Right lobe of liver (tissue), 6 donors: Measurements from ENCODE around the gene KDM4C. TPM values are rescaled to one million over a fixed set of nuclear protein-coding genes. Genes with fewer than 3 reads are reported as not detected.

Experiments
- ATAC-seq, 4 donors: fragments of 200-7000 bp; cut with Tn5 transposase; one replicate each; pipeline ENCODE4 v1.9.1; 2020; ENCODE audit warnings: mild to moderate bottlenecking in 4 of 4, moderate library complexity in 4 of 4
- DNase-seq, 3 donors: peaks; one replicate each; pipeline ENCODE4 v3.0.0-alpha.2; 2020
- H3K27ac ChIP-seq, 3 donors: fragments of 200-600 bp; one replicate each; pipeline ENCODE4 v1.8.0; 2022
- H3K27me3 ChIP-seq, 2 donors: fragments of 200-600 bp; one replicate each; pipeline ENCODE4 v1.8.0; 2022
- H3K36me3 ChIP-seq, 4 donors: fragments of 200-600 bp; sonication (generic) in 1 of 4; one replicate each; pipeline versions ENCODE4 v1.5.1 to v1.8.0; 2017 to 2022; ENCODE audit warnings: control low read depth in 1 of 4
- H3K4me1 ChIP-seq, 4 donors: fragments of 200-600 bp; sonication (generic) in 1 of 4; one replicate each; pipeline versions ENCODE4 v1.5.1 to v1.8.0; 2017 to 2022; ENCODE audit warnings: control low read depth in 1 of 4
- H3K4me3 ChIP-seq, 3 donors: fragments of 200-600 bp; one replicate each; pipeline ENCODE4 v1.8.0; 2022
- H3K9me3 ChIP-seq, 4 donors: fragments of 200-600 bp; sonication (generic) in 1 of 4; one replicate each; pipeline versions ENCODE4 v1.5.1 to v1.8.0; 2017 to 2022; ENCODE audit warnings: control low read depth in 1 of 4
- POLR2A ChIP-seq: fragments of 450-650 bp; IDR thresholded peaks from one replicate; pipeline ENCODE4 v1.6.1; 2017; ENCODE audit warnings: antibody characterized with exemption, mild to moderate bottlenecking
- WGBS: methylation state at CpG from one replicate; pipeline ENCODE4 v1.1.6; 2018; ENCODE audit warnings: low coverage, low lambda C conversion rate; ENCODE audit not compliant: insufficient coverage; ENCODE audit errors: missing lambda C conversion rate; 5-methylcytosine and 5-hydroxymethylcytosine counted together
- intact Hi-C, 2 donors: fragments of 100-400 bp; cut with DNase I; formaldehyde crosslinking; loops; one replicate each; pipeline versions ENCODE4 v1.11.2 to v1.14.1; 2022
- total RNA-seq, 6 experiments: library from RNA; depleted of rRNA in 2 of 6; stranded (reverse); fragments of >200 nt in 2 of 6; fragmentation: NEBNext Ultra II Directional in 3 of 6; extraction: Animal tissue kit (Norgen Biotek cat#: 25700) in 3 of 6; gene quantifications; one replicate each; pipeline versions ENCODE4 v1.1.0 to v1.2.4, GENCODE V29; 2016 to 2023
- TF ChIP-seq, protein P1 (sequence below), 4 donors: fragments of 200-600 bp in 3 of 4; fragments of 450-650 bp in 1 of 4; IDR thresholded peaks; one replicate each; pipeline versions ENCODE4 v1.5.1 to v1.8.0; 2016 to 2022; ENCODE audit warnings: antibody characterized with exemption in 4 of 4, mild to moderate bottlenecking in 2 of 4
- donor health status: DM: no; HTN: yes; CAD: no.
- donor health status: DM: no; HTN: no; CAD: no.
- donor health status: DM: no; HTN: no; CAD: no.
- donor health status: DM: no; HTN: yes; CAD: no.
- donor health status: DM: no; HTN: yes; CAD: no.

The KDM4C gene
- total RNA-seq, 6 experiments from 2014 or later: 14.1 to 20.9 (median 15.3) TPM

DNA sequence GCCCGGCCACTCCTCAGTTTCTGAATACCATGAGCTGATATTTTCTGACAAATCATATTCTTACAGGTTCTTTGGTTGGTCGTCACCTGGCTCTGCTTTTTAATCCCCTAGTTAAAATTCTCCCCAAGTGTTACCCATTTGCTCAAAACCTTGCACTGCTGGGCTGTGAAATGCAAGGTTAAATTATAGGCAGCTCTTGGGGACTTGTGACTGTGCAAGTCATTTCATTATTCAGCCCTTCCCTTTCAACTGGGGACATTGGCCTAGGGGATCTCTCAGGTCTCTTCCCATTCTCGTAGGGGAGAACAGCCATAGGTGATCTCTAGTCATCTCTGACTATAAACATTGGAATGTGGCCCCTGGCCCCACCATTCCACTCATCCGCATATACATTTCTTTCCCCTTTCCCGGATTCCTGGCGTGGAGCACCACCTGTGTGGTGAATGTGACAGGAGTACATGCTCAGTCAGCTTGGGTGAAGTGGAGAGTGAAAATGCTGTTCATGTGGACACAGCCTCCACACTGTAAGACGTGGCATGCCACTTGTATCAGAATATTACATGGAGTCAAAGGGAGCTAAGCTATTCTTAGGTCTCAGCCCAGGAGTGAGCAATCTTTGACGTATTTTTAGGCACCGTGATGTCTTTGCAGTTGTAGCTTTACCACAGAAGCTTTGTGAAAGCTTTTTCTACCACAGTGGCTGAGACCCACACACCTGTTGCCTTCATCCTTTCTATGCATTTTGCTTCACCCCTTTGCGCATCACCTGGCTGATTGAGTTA, 386.7 kb downstream of the KDM4C start:
- intact Hi-C loops: no loop called here
- no peak for TF ChIP-seq POLR2A
- TF ChIP-seq, protein P1, sequence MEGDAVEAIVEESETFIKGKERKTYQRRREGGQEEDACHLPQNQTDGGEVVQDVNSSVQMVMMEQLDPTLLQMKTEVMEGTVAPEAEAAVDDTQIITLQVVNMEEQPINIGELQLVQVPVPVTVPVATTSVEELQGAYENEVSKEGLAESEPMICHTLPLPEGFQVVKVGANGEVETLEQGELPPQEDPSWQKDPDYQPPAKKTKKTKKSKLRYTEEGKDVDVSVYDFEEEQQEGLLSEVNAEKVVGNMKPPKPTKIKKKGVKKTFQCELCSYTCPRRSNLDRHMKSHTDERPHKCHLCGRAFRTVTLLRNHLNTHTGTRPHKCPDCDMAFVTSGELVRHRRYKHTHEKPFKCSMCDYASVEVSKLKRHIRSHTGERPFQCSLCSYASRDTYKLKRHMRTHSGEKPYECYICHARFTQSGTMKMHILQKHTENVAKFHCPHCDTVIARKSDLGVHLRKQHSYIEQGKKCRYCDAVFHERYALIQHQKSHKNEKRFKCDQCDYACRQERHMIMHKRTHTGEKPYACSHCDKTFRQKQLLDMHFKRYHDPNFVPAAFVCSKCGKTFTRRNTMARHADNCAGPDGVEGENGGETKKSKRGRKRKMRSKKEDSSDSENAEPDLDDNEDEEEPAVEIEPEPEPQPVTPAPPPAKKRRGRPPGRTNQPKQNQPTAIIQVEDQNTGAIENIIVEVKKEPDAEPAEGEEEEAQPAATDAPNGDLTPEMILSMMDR (IDR thresholded peaks at IDR 0.05): no peak
- no peaks in the 10 kb centered on the region for H3K27me3 ChIP-seq
- 95% methylated on average over 9 of the region's 10 CpGs for WGBS
- no peaks in the 10 kb centered on the region for H3K36me3 ChIP-seq
- no peaks in the 10 kb centered on the region for H3K4me1 ChIP-seq
- H3K27ac ChIP-seq: no peak overlapping the region
- H3K4me3 ChIP-seq: no peak overlapping the region
- DNase-seq: no peak
- no peak for ATAC-seq
- H3K9me3 ChIP-seq: no peaks in the 10 kb centered on the region

- no peaks in the 10 kb centered on the region for H3K9me3 ChIP-seq
- ATAC-seq (no peak), DNase-seq (no peak)
- H3K27ac ChIP-seq: no peak overlapping the region
- H3K4me3 ChIP-seq: no peak overlapping the region
- no peaks in the 10 kb centered on the region for H3K36me3 ChIP-seq
- peaks cover 0 to 3% (median 0%) of the 10 kb centered on the region in 4 donors for H3K4me1 ChIP-seq
- no peaks in the 10 kb centered on the region for H3K27me3 ChIP-seq
- WGBS: 99% methylated on average over 6 of the region's 8 CpGs
- TF ChIP-seq, protein P1 (IDR thresholded peaks at IDR 0.05): no peak
- TF ChIP-seq POLR2A: no peak
- intact Hi-C loops: no loop called here
Observed at GRCh38 chr9:7145361-7146069, 387.7 kb downstream of the KDM4C start.

- ATAC-seq (no peak), DNase-seq (no peak)
- 60% methylated on average over 5 of the region's 5 CpGs for WGBS
- intact Hi-C loops: no loop called here
- no peaks in the 10 kb centered on the region for H3K36me3 ChIP-seq
- H3K9me3 ChIP-seq: no peaks in the 10 kb centered on the region
- H3K4me1 ChIP-seq: peaks cover 0 to 3% (median 0%) of the 10 kb centered on the region in 4 donors
- H3K27ac ChIP-seq: no peak overlapping the region
- no peak overlapping the region for H3K4me3 ChIP-seq
- H3K27me3 ChIP-seq: no peaks in the 10 kb centered on the region
- TF ChIP-seq, protein P1 (IDR thresholded peaks at IDR 0.05): no peak
- TF ChIP-seq POLR2A: no peak
Observed at GRCh38 chr9:7146582-7146981, 388.8 kb downstream of the KDM4C start.

- 67% methylated on average over 3 of the region's 14 CpGs for WGBS
- ATAC-seq (peak in 3 of 4 donors; percentile 16 to 29 (median 19)), DNase-seq (no peak)
Observed at GRCh38 chr9:7147121-7148090, 389.6 kb downstream of the KDM4C start.

More at GRCh38 chr9:7147121-7148090, 389.6 kb downstream of the KDM4C start:
- TF ChIP-seq, protein P1 (IDR thresholded peaks at IDR 0.05): no peak
- TF ChIP-seq POLR2A: no peak
- Histone ChIP-seq H3K4me3 (no peak overlapping the region), H3K4me1 (peaks cover 0 to 3% (median 0%) of the 10 kb centered on the region in 4 donors), H3K27ac (no peak overlapping the region), H3K27me3 (no peaks in the 10 kb centered on the region), H3K9me3 (no peaks in the 10 kb centered on the region), H3K36me3 (no peaks in the 10 kb centered on the region)
- intact Hi-C loops: no loop called here
